AG10803 (cell line): ENCODE data around the gene REN.
A peak's percentile ranks its signal among the peaks of the same experiment; 100 is the strongest.

ENCODE experiments used
- DNase-seq: peaks from one replicate; pipeline ENCODE4 v3.0.0; 2010; ENCODE audit warnings: low read depth
- H3K4me3 ChIP-seq: 2 replicates; pipeline ENCODE4 v1.5.1; 2011; ENCODE audit warnings: mild to moderate bottlenecking, low read length, control low read depth
- CTCF ChIP-seq: conservative IDR thresholded peaks from 2 replicates; pipeline ENCODE4 v1.5.1; 2011; ENCODE audit warnings: mild to moderate bottlenecking, low read length, control low read depth, inconsistent platforms

The REN gene

GRCh38 chr1:204180133-204180532 lies 14.0 kb upstream of the REN start:
- no peak for DNase-seq

GRCh38 chr1:204178487-204179281 lies 12.5 kb upstream of the REN start:
- no peak for DNase-seq
- no peak overlapping the region for H3K4me3 ChIP-seq
- TF ChIP-seq CTCF = no peak

More at GRCh38 chr1:204180133-204180532, 14.0 kb upstream of the REN start:
- H3K4me3 ChIP-seq = no peak overlapping the region
- no peak for TF ChIP-seq CTCF

GRCh38 chr1:204177133-204177532 lies 11.0 kb upstream of the REN start:
- no peak overlapping the region for H3K4me3 ChIP-seq
- no peak for TF ChIP-seq CTCF
- DNase-seq = no peak

- H3K4me3 ChIP-seq = no peak overlapping the region
- no peak for DNase-seq
Observed at GRCh38 chr1:204176049-204176448, 9.9 kb upstream of the REN start.

GRCh38 chr1:204174958-204175357 lies 8.8 kb upstream of the REN start:
- no peak for TF ChIP-seq CTCF
- no peak overlapping the region for H3K4me3 ChIP-seq
- no peak for DNase-seq

More at GRCh38 chr1:204176049-204176448, 9.9 kb upstream of the REN start:
- no peak for TF ChIP-seq CTCF

- no peak overlapping the region for H3K4me3 ChIP-seq
- no peak for TF ChIP-seq CTCF
- DNase-seq = no peak
Observed at GRCh38 chr1:204172404-204173029, 6.4 kb upstream of the REN start.

GRCh38 chr1:204171751-204172178 lies 5.6 kb upstream of the REN start:
- DNase-seq = peak; percentile 68
- no peak for TF ChIP-seq CTCF
- no peak overlapping the region for H3K4me3 ChIP-seq
